Suprapubic skin (tissue), 4 donors: Measurements from ENCODE around the gene MT1E. TPM values are rescaled to one million over a fixed set of nuclear protein-coding genes. Genes with fewer than 3 reads are reported as not detected.

ENCODE experiments used
- total RNA-seq, 4 donors: library from RNA; depleted of rRNA; stranded (reverse); fragments of >200 nt; gene quantifications; one replicate each; pipeline ENCODE4 v1.1.0, GENCODE V29; 2016

The MT1E gene
- total RNA-seq, 4 donors from 2014 or later = 454 to 1,259 (median 584) TPM

Other genes with a start within 250 kb of the MT1E start
- gene AMFR, start 200.2 kb upstream of the MT1E start, total RNA-seq = 100 to 1,000 TPM; 110 to 130 (median 126) TPM
- 10 to 100 TPM; 36.9 to 49.8 (median 39.9) TPM for gene NUDT21, start 174.4 kb upstream of the MT1E start, total RNA-seq
- gene OGFOD1, start 174.2 kb upstream of the MT1E start, total RNA-seq = 10 to 100 TPM; 23.8 to 31.9 (median 25.8) TPM
- 100 to 1,000 TPM in 2 of 4 donors, 10 to 100 TPM in 2; 79.2 to 237 (median 99.2) TPM for gene BBS2, start 105.8 kb upstream of the MT1E start, total RNA-seq
- gene MT4, start 60.7 kb upstream of the MT1E start, total RNA-seq = 1,000 to 10,000 TPM in 1 of 4 donors, 100 to 1,000 TPM in 2, not detected in 1; 113 to 1,552 (median 179) TPM
- not detected for gene MT3, start 36.3 kb upstream of the MT1E start, total RNA-seq
- 1,000 to 10,000 TPM in 1 of 4 donors, 100 to 1,000 TPM in 3; 375 to 1,014 (median 463) TPM for gene MT2A, start 17.2 kb upstream of the MT1E start, total RNA-seq
- 10 to 100 TPM; 13.6 to 41.7 (median 20.5) TPM for gene MT1M, start 6.9 kb downstream of the MT1E start, total RNA-seq
- 10 to 100 TPM in 3 of 4 donors, 1 to 10 TPM in 1; 5.2 to 93.7 (median 29.4) TPM for gene MT1A, start 12.9 kb downstream of the MT1E start, total RNA-seq
- gene MT1B, start 26.1 kb downstream of the MT1E start, total RNA-seq = not detected
- gene MT1F, start 32.2 kb downstream of the MT1E start, total RNA-seq = 10 to 100 TPM in 3 of 4 donors, 1 to 10 TPM in 1; 5.6 to 16.6 (median 12.9) TPM
- gene MT1G, start 42.3 kb downstream of the MT1E start, total RNA-seq = 100 to 1,000 TPM in 1 of 4 donors, 10 to 100 TPM in 3; 35.9 to 117 (median 62.7) TPM
- 10 to 100 TPM in 2 of 4 donors, 1 to 10 TPM in 2; 1.9 to 23.9 (median 11.9) TPM for gene MT1H, start 44.0 kb downstream of the MT1E start, total RNA-seq
- gene MT1X, start 56.7 kb downstream of the MT1E start, total RNA-seq = 1,000 to 10,000 TPM; 2,588 to 6,426 (median 4,304) TPM
- 10 to 100 TPM; 27.9 to 56.6 (median 44.1) TPM for gene NUP93, start 104.3 kb downstream of the MT1E start, total RNA-seq
- gene SLC12A3, start 239.4 kb downstream of the MT1E start, total RNA-seq = under 1 TPM in 1 of 4 donors, not detected in 3; 0.13 TPM